CD14-positive monocyte (primary cell): ENCODE measurements around the gene RYR2. TPM values are rescaled to one million over a fixed set of nuclear protein-coding genes. Genes with fewer than 3 reads are reported as not detected.

ENCODE experiments used
- DNase-seq, 3 donors: peaks; one replicate each; pipeline ENCODE4 v3.0.0-alpha.2; 2011 to 2022
- H2AFZ ChIP-seq: 2 replicates; pipeline ENCODE4 v1.6.0; 2012; ENCODE audit warnings: mild to moderate bottlenecking, low read depth, low read length, inconsistent platforms; ENCODE audit not compliant: insufficient read depth, poor library complexity, severe bottlenecking
- H3K27ac ChIP-seq, 2 donors: 1 replicate in 1 of 2; 2 replicates in 1 of 2; pipeline ENCODE4 v1.5.1; 2012 to 2013; ENCODE audit warnings: low read length in 2 of 2, control low read depth in 1 of 2, inconsistent platforms in 1 of 2, low read depth in 1 of 2, mild to moderate bottlenecking in 1 of 2
- H3K27me3 ChIP-seq, 2 donors: one replicate each; pipeline versions ENCODE4 v1.6.0 to v1.6.1; 2011 to 2013; ENCODE audit warnings: low read length in 2 of 2; ENCODE audit not compliant: control insufficient read depth in 2 of 2, insufficient read depth in 2 of 2
- H3K36me3 ChIP-seq, 2 donors: replicated peaks in 1 of 2; 1 replicate in 1 of 2; 2 replicates in 1 of 2; pipeline versions ENCODE4 v1.5.1 to v1.6.1; 2012 to 2013; ENCODE audit warnings: low read length in 2 of 2, control low read depth in 1 of 2, inconsistent platforms in 1 of 2, mild to moderate bottlenecking in 1 of 2; ENCODE audit not compliant: insufficient read depth in 2 of 2, control insufficient read depth in 1 of 2
- H3K4me1 ChIP-seq, 2 donors: 1 replicate in 1 of 2; 2 replicates in 1 of 2; pipeline versions ENCODE4 v1.5.1 to v1.6.1; 2012 to 2013; ENCODE audit warnings: low read length in 2 of 2, control low read depth in 1 of 2, inconsistent platforms in 1 of 2, mild to moderate bottlenecking in 1 of 2, moderate library complexity in 1 of 2; ENCODE audit not compliant: insufficient read depth in 2 of 2, control insufficient read depth in 1 of 2
- H3K4me2 ChIP-seq: replicated peaks from 2 replicates; pipeline ENCODE3; 2012; ENCODE audit warnings: low read length, moderate library complexity, mild to moderate bottlenecking; ENCODE audit not compliant: poor library complexity, severe bottlenecking; ENCODE audit errors: extremely low read depth
- H3K4me3 ChIP-seq, 3 experiments: fragments of 200-600 bp in 1 of 3; sonication (generic) in 1 of 3; replicated peaks in 1 of 3; 1 replicate in 2 of 3; 2 replicates in 1 of 3; pipeline ENCODE4 v1.5.1; 2011 to 2013; ENCODE audit warnings: low read length in 3 of 3, mild to moderate bottlenecking in 3 of 3, control low read depth in 2 of 3, low read depth in 2 of 3, inconsistent platforms in 1 of 3, moderate library complexity in 1 of 3
- H3K79me2 ChIP-seq: 2 replicates; pipeline ENCODE4 v1.6.0; 2012; ENCODE audit warnings: mild to moderate bottlenecking, control low read depth, inconsistent platforms, low read length, moderate library complexity; ENCODE audit not compliant: insufficient read depth
- H3K9ac ChIP-seq: 2 replicates; pipeline ENCODE4 v1.6.0; 2017; ENCODE audit warnings: low read length, mild to moderate bottlenecking; ENCODE audit not compliant: insufficient read depth, poor library complexity, severe bottlenecking
- H3K9me3 ChIP-seq, 2 donors: replicated peaks in 1 of 2; 1 replicate in 1 of 2; 2 replicates in 1 of 2; pipeline versions ENCODE4 v1.5.1 to v1.6.1; 2012 to 2013; ENCODE audit warnings: low read length in 2 of 2, control low read depth in 1 of 2; ENCODE audit not compliant: control insufficient read depth in 1 of 2, insufficient read depth in 1 of 2
- H4K20me1 ChIP-seq: 2 replicates; pipeline ENCODE4 v1.6.0; 2012; ENCODE audit warnings: mild to moderate bottlenecking, low read length, control low read depth, moderate library complexity; ENCODE audit not compliant: insufficient read depth
- H3K27ac Mint-ChIP-seq, 7 donors: one replicate each; pipeline ENCODE4 v1.8.0; 2020; ENCODE audit warnings: mild to moderate bottlenecking in 7 of 7, mixed read lengths in 7 of 7, moderate library complexity in 6 of 7, inconsistent platforms in 2 of 7
- H3K27me3 Mint-ChIP-seq, 3 donors: one replicate each; pipeline ENCODE4 v1.8.0; 2021 to 2022; ENCODE audit warnings: low read depth in 3 of 3, mild to moderate bottlenecking in 3 of 3, mixed read lengths in 3 of 3, moderate library complexity in 3 of 3, inconsistent platforms in 1 of 3
- H3K36me3 Mint-ChIP-seq, 2 donors: one replicate each; pipeline ENCODE4 v1.8.0; 2020; ENCODE audit warnings: mixed read lengths in 2 of 2, inconsistent platforms in 1 of 2, mild to moderate bottlenecking in 1 of 2
- H3K4me1 Mint-ChIP-seq: one replicate; pipeline ENCODE4 v1.8.0; 2020; ENCODE audit warnings: mild to moderate bottlenecking, mixed read lengths
- H3K4me3 Mint-ChIP-seq, 2 donors: one replicate each; pipeline ENCODE4 v1.8.0; 2020; ENCODE audit warnings: mild to moderate bottlenecking in 2 of 2, mixed read lengths in 2 of 2, moderate library complexity in 1 of 2
- H3K9me3 Mint-ChIP-seq, 7 donors: one replicate each; pipeline ENCODE4 v1.8.0; 2020 to 2022; ENCODE audit warnings: mixed read lengths in 7 of 7, mild to moderate bottlenecking in 6 of 7, moderate library complexity in 6 of 7, inconsistent platforms in 2 of 7
- CTCF ChIP-seq: fragments of 200-600 bp; IDR thresholded peaks from one replicate; pipeline ENCODE4 v1.8.0; 2022; ENCODE audit warnings: antibody characterized with exemption, mild to moderate bottlenecking
- WGBS: methylation state at CpG from one replicate; pipeline ENCODE4 v1.1.5; 2013; ENCODE audit warnings: missing lambda C conversion rate; ENCODE audit not compliant: insufficient coverage; 5-methylcytosine and 5-hydroxymethylcytosine counted together
- intact Hi-C, 2 donors: fragments of 100-400 bp; cut with micrococcal nuclease; formaldehyde crosslinking; loops; one replicate each; pipeline versions ENCODE4 v1.15.0 to v1.15.1; 2023
- polyA plus RNA-seq, 3 donors: library from polyadenylated mRNA; depleted of rRNA in 1 of 3; unstranded in 2 of 3; stranded (reverse) in 1 of 3; fragments of 300-500 nt in 2 of 3; fragments of >200 nt in 1 of 3; fragmentation: Illumina TruSeq in 2 of 3; gene quantifications; 1 replicate in 2 of 3; 2 replicates in 1 of 3; pipeline ENCODE4 v1.2.3, GENCODE V29; 2012 to 2021

The RYR2 gene
- polyA plus RNA-seq, 3 donors = not detected

GRCh38 chr1:237133921-237134320, 91.9 kb downstream of the RYR2 start:
- WGBS = 48% methylated on average over 3 of the region's 3 CpGs
- no peak overlapping the region for H3K9ac ChIP-seq
- H3K36me3 Mint-ChIP-seq = no peaks in the 10 kb centered on the region
- H4K20me1 ChIP-seq = no peaks in the 10 kb centered on the region
- H3K79me2 ChIP-seq = no peaks in the 10 kb centered on the region
- no peak for TF ChIP-seq CTCF
- H3K4me2 ChIP-seq = no peak overlapping the region
- H3K27ac ChIP-seq = no peak overlapping the region
- no peaks in the 10 kb centered on the region for H3K4me1 Mint-ChIP-seq
- H3K9me3 Mint-ChIP-seq = peaks cover 4 to 33% (median 15%) of the 10 kb centered on the region in 7 donors
- H3K9me3 ChIP-seq = peaks cover 11 to 15% of the 10 kb centered on the region in 2 donors
- intact Hi-C loops = no loop called here
- H3K4me3 Mint-ChIP-seq = no peak overlapping the region
- no peaks in the 10 kb centered on the region for H3K27me3 Mint-ChIP-seq
- H3K27ac Mint-ChIP-seq = no peak overlapping the region
- DNase-seq = no peak
- H3K27me3 ChIP-seq = no peaks in the 10 kb centered on the region
- no peaks in the 10 kb centered on the region for H3K36me3 ChIP-seq
- no peaks in the 10 kb centered on the region for H3K4me1 ChIP-seq
- H3K4me3 ChIP-seq = no peak overlapping the region
- H2AFZ ChIP-seq = no peak overlapping the region

- WGBS = 100% methylated on average over 1 of the region's 2 CpGs
- no peaks in the 10 kb centered on the region for H3K79me2 ChIP-seq
- no peaks in the 10 kb centered on the region for H3K27me3 Mint-ChIP-seq
- H3K4me1 ChIP-seq = no peaks in the 10 kb centered on the region
- peaks cover 4 to 28% (median 14%) of the 10 kb centered on the region in 7 donors for H3K9me3 Mint-ChIP-seq
- no peaks in the 10 kb centered on the region for H3K27me3 ChIP-seq
- no peaks in the 10 kb centered on the region for H3K36me3 Mint-ChIP-seq
- H3K36me3 ChIP-seq = no peaks in the 10 kb centered on the region
- H3K9me3 ChIP-seq = peaks cover 7 to 15% of the 10 kb centered on the region in 2 donors
- no peak for TF ChIP-seq CTCF
- no peaks in the 10 kb centered on the region for H3K4me1 Mint-ChIP-seq
- no peak overlapping the region for H3K4me2 ChIP-seq
- H3K4me3 ChIP-seq = no peak overlapping the region
- no peak overlapping the region for H3K9ac ChIP-seq
- H3K4me3 Mint-ChIP-seq = no peak overlapping the region
- no peak overlapping the region for H2AFZ ChIP-seq
- no peak overlapping the region for H3K27ac Mint-ChIP-seq
- DNase-seq = no peak
- intact Hi-C loops = no loop called here
- no peaks in the 10 kb centered on the region for H4K20me1 ChIP-seq
- no peak overlapping the region for H3K27ac ChIP-seq
Observed at GRCh38 chr1:237134929-237135328, 92.9 kb downstream of the RYR2 start.
